ENCODE measurements around the gene B4GALT1. TPM values are rescaled to one million over a fixed set of nuclear protein-coding genes. Genes with fewer than 3 reads are reported as not detected.
A peak's percentile ranks its signal among the peaks of the same experiment; 100 is the strongest.

The B4GALT1 gene
- total RNA-seq, 1 donor from 2014 or later = 100 TPM

DNA sequence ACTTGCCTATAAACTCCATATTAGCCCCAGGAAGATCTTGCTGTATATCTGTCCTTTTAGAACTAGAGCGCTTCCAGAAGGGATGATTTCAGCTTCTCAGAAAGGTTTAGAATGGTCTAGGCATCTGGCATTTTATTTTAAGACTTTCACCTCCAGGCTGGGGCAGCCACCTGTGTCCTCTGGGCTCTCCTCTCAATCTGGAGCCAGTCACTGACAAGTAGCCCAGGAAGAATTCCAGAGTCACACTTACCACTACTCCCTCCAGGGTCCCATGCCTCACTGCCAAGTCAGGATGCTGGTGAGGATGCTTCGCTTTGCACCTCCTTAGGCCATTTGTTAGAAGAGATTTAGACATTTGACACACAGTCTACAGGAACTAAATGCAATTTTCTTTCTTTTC lies 20.8 kb downstream of the B4GALT1 start:
- no peaks in the 10 kb centered on the region for H3K36me3 ChIP-seq
- no peak overlapping the region for H3K27ac ChIP-seq
- no peaks in the 10 kb centered on the region for H3K9me3 ChIP-seq
- H3K4me1 ChIP-seq = peaks cover 16 to 77% of the 10 kb centered on the region in 2 donors
- DNase-seq (ENCODE audit: low spot score in 2 of 2) = no peak
- intact Hi-C loops (cut with DNase I) = no loop called here
- no peak overlapping the region for H3K4me3 ChIP-seq
- TF ChIP-seq, protein P1, sequence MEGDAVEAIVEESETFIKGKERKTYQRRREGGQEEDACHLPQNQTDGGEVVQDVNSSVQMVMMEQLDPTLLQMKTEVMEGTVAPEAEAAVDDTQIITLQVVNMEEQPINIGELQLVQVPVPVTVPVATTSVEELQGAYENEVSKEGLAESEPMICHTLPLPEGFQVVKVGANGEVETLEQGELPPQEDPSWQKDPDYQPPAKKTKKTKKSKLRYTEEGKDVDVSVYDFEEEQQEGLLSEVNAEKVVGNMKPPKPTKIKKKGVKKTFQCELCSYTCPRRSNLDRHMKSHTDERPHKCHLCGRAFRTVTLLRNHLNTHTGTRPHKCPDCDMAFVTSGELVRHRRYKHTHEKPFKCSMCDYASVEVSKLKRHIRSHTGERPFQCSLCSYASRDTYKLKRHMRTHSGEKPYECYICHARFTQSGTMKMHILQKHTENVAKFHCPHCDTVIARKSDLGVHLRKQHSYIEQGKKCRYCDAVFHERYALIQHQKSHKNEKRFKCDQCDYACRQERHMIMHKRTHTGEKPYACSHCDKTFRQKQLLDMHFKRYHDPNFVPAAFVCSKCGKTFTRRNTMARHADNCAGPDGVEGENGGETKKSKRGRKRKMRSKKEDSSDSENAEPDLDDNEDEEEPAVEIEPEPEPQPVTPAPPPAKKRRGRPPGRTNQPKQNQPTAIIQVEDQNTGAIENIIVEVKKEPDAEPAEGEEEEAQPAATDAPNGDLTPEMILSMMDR (IDR thresholded peaks at IDR 0.05) = no peak
- H3K27me3 ChIP-seq = no peaks in the 10 kb centered on the region

DNA sequence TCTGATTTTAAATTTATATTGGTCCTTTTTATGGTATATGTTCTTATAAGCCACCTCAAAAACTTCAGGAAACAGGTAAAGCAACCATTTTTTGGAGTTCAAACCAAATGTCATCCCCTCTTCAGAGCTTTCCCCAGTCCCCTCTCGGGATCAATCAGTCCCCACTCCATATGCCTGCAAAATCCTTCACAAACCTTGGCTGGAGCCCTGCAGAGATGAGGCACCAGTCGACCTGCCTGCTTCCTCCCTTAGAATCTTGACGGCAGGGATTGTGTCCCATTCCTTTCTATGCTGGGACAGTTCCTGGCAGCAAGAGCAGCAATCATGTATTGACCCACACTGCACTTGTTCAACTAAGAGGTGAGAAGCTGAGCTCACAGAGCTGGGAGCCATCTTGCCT lies 22.6 kb downstream of the B4GALT1 start:
- Histone ChIP-seq H3K36me3 (no peaks in the 10 kb centered on the region), H3K27me3 (no peaks in the 10 kb centered on the region), H3K4me3 (no peak overlapping the region), H3K4me1 (peaks cover 26 to 82% of the 10 kb centered on the region in 2 donors), H3K27ac (no peak overlapping the region), H3K9me3 (no peaks in the 10 kb centered on the region)
- TF ChIP-seq, protein P1 (IDR thresholded peaks at IDR 0.05) = no peak
- intact Hi-C loops (cut with DNase I) = no loop called here
- DNase-seq (ENCODE audit: low spot score in 2 of 2) = no peak

DNA sequence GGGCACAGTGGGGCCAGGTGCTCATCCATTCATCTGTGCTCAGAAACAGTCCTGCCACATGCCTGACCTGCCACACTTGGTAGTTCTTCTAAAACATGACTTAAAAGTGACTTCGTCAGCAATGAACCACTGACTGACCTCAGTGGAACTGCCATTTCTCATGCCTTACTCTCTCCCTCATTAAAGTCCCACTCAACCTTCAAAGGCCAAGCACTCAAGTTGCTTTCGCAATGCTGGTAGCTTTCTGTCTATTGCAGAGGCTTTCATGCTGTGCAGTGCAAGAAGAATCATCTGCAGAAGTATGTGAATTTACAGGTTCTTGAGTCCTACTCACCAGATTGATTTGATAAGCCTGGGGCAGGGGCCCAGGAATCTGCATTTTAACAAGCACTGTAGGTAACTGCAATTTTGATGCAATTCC lies 23.9 kb downstream of the B4GALT1 start:
- no peaks in the 10 kb centered on the region for H3K9me3 ChIP-seq
- no peak overlapping the region for H3K4me3 ChIP-seq
- TF ChIP-seq, protein P1 (IDR thresholded peaks at IDR 0.05) = no peak
- intact Hi-C loops (cut with DNase I) = no loop called here
- peak overlapping the region in 1 of 2 donors; percentile 66 for H3K27ac ChIP-seq
- no peaks in the 10 kb centered on the region for H3K27me3 ChIP-seq
- no peaks in the 10 kb centered on the region for H3K36me3 ChIP-seq
- H3K4me1 ChIP-seq = peaks cover 32 to 85% of the 10 kb centered on the region in 2 donors
- DNase-seq (ENCODE audit: low spot score in 2 of 2) = no peak

DNA sequence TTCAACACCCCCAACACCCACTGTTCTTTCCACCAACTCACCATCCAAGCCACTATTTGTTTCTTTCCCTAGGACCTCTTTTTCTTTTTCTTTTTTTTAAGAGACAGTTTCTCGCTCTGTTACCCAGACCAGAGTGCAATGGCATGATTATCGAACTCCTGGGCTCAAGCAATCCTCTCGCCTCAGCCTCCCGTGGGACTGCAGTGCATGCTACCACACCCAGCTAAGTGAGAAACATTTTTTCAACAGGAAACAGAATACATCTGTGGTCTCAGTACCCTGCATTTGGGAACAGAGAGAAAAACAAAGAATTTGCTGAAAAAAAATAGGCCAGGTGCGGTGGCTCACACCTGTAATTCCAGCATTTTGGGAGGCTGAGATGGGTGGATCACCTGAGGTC lies 24.6 kb downstream of the B4GALT1 start:
- DNase-seq (ENCODE audit: low spot score in 2 of 2) = no peak
- H3K36me3 ChIP-seq = no peaks in the 10 kb centered on the region
- no peaks in the 10 kb centered on the region for H3K27me3 ChIP-seq
- peak overlapping the region in 1 of 2 donors; percentile 66 for H3K27ac ChIP-seq
- no peaks in the 10 kb centered on the region for H3K9me3 ChIP-seq
- intact Hi-C loops (cut with DNase I) = no loop called here
- H3K4me1 ChIP-seq = peaks cover 32 to 85% of the 10 kb centered on the region in 2 donors
- TF ChIP-seq, protein P1 (IDR thresholded peaks at IDR 0.05) = no peak
- H3K4me3 ChIP-seq = no peak overlapping the region

DNA sequence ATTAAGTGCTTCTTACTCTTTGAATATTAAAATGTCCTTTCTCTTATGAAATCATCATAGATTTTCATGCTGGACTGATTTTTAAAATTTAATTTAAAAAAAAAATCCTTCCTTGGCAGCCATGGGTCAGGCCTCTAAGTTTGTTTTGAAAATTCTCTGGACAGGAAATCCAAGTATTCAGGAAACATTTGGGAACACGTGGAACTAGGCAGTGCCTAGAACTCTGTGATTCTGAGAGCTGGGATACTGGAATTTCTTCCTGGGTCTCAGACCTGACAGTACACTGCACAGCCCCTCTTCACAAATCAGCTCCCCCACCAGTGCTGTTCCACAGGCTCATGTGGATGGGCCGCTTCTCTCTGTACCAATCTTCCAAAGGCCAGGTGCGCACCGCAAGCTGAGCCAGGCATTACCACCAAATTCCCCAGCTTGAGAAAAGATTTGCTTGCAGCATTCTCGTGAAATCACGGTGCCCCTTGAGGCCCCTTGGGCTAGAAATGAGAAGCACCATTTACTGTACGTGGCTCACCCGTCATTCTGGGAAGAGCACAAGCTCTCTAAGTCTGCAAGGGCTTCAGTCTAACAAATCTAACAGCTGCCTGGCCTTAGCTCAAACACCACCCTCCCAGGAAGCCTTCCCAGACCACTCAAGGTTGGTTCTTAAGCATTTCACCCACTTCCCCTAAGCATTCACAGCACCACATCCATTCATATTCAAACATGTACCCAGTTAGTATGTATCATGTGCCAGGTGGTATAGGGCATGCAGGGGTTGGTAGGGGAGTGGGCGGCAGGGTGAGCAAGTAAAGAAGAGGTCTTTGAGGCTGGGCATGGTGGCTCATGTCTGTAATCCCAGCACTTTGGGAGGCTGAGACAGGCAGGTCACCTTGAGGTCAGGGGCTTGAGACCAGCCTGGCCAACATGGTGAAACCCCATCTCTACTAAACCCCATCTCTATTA lies 26.5 kb downstream of the B4GALT1 start:
- peak overlapping the region; percentile 58 to 66 for H3K27ac ChIP-seq
- intact Hi-C loops (cut with DNase I) = no loop called here
- TF ChIP-seq, protein P1 (IDR thresholded peaks at IDR 0.05) = no peak
- H3K4me3 ChIP-seq = peak overlapping the region in 1 of 2 donors; percentile 15
- H3K36me3 ChIP-seq = no peaks in the 10 kb centered on the region
- peaks cover 32 to 83% of the 10 kb centered on the region in 2 donors for H3K4me1 ChIP-seq
- H3K9me3 ChIP-seq = no peaks in the 10 kb centered on the region
- no peak for DNase-seq (ENCODE audit: low spot score in 2 of 2)
- no peaks in the 10 kb centered on the region for H3K27me3 ChIP-seq

Data from ascending aorta (tissue), 2 donors.